CD4-positive, alpha-beta T cell (primary cell): Measurements from ENCODE around the gene ETFDH. TPM values are rescaled to one million over a fixed set of nuclear protein-coding genes. Genes with fewer than 3 reads are reported as not detected.

Experiments
- ATAC-seq: fragments of 200-7000 bp; cut with Tn5 transposase; one replicate; pipeline ENCODE4 v1.10.0; 2022; ENCODE audit warnings: mild to moderate bottlenecking; ENCODE audit not compliant: poor library complexity
- CTCF ChIA-PET: fragments of 350-600 bp; sonication (Branson Sonifier 250); formaldehyde crosslinking; loops from one replicate; lab custom pipeline; 2021; ENCODE audit warnings: antibody characterized with exemption, inconsistent platforms; lab: Charles Lee
- POLR2A ChIA-PET: fragments of 350-600 bp; sonication (Branson Sonifier 250); formaldehyde crosslinking; loops from one replicate; lab custom pipeline; 2021; ENCODE audit warnings: antibody characterized with exemption, inconsistent platforms; lab: Charles Lee
- DNase-seq, 14 experiments: peaks; one replicate each; pipeline ENCODE4 v3.0.0-alpha.2; 2013 to 2020; ENCODE audit warnings: mixed read lengths in 2 of 14
- H3K27ac ChIP-seq, 2 donors: one replicate each; pipeline versions ENCODE4 v1.5.1 to v1.7.0; 2013; ENCODE audit warnings: low read length in 2 of 2, low read depth in 1 of 2, mild to moderate bottlenecking in 1 of 2
- H3K27me3 ChIP-seq, 2 experiments: 1 replicate in 1 of 2; 2 replicates in 1 of 2; pipeline versions ENCODE4 v1.6.1 to v1.7.0; 2013; ENCODE audit warnings: low read length in 2 of 2, control low read depth in 1 of 2, mild to moderate bottlenecking in 1 of 2, moderate library complexity in 1 of 2; ENCODE audit not compliant: insufficient read depth in 2 of 2, control insufficient read depth in 1 of 2
- H3K36me3 ChIP-seq: one replicate; pipeline ENCODE4 v1.6.1; 2013; ENCODE audit warnings: low read length, control low read depth; ENCODE audit not compliant: insufficient read depth
- H3K4me1 ChIP-seq: one replicate; pipeline ENCODE4 v1.6.1; 2013; ENCODE audit warnings: low read length, control low read depth; ENCODE audit not compliant: insufficient read depth
- H3K4me3 ChIP-seq: one replicate; pipeline ENCODE4 v1.5.1; 2013; ENCODE audit warnings: mild to moderate bottlenecking, low read length, moderate library complexity
- H3K9me3 ChIP-seq, 2 experiments: 1 replicate in 1 of 2; 2 replicates in 1 of 2; pipeline versions ENCODE4 v1.6.1 to v1.7.0; 2013; ENCODE audit warnings: low read length in 2 of 2, mild to moderate bottlenecking in 2 of 2, control low read depth in 1 of 2, moderate library complexity in 1 of 2; ENCODE audit not compliant: control insufficient read depth in 1 of 2, insufficient read depth in 1 of 2
- H3K27ac Mint-ChIP-seq: one replicate; pipeline ENCODE4 v1.8.0; 2020; ENCODE audit warnings: mixed read lengths
- H3K27me3 Mint-ChIP-seq: one replicate; pipeline ENCODE4 v1.8.0; 2021; ENCODE audit warnings: mixed read lengths
- H3K36me3 Mint-ChIP-seq: one replicate; pipeline ENCODE4 v1.8.0; 2021; ENCODE audit warnings: low read depth, mixed read lengths
- H3K4me1 Mint-ChIP-seq: one replicate; pipeline ENCODE4 v1.8.0; 2021; ENCODE audit warnings: low read depth, mixed read lengths
- H3K4me3 Mint-ChIP-seq: one replicate; pipeline ENCODE4 v1.8.0; 2020; ENCODE audit warnings: mild to moderate bottlenecking, mixed read lengths
- H3K9me3 Mint-ChIP-seq: one replicate; pipeline ENCODE4 v1.8.0; 2020; ENCODE audit warnings: mixed read lengths
- CTCF ChIP-seq: fragments of 200-600 bp; IDR thresholded peaks from one replicate; pipeline ENCODE4 v1.8.0; 2022; ENCODE audit warnings: antibody characterized with exemption, mild to moderate bottlenecking
- intact Hi-C, 2 experiments: fragments of 100-400 bp; cut with DNase I in 1 of 2; cut with micrococcal nuclease in 1 of 2; formaldehyde crosslinking; loops; one replicate each; pipeline versions ENCODE4 v1.15.1 to v1.9.0; 2023 to 2025; cut with DNase I, micrococcal nuclease
- total RNA-seq, 174 experiments: library from RNA in 2 of 174; stranded (reverse) in 2 of 174; gene quantifications; one replicate each; pipeline ENCODE4 v1.2.3 and lab custom pipeline; 2021 to 2026

ETFDH gene
- total RNA-seq, 2 experiments from 2014 or later = 12.7 to 13.1 TPM

GRCh38 chr4:158673633-158674032 lies 1.5 kb downstream of the ETFDH start:
- H3K27ac Mint-ChIP-seq = no peak overlapping the region

GRCh38 chr4:158676076-158676475 lies 4.0 kb downstream of the ETFDH start:
- H3K4me3 Mint-ChIP-seq = no peak overlapping the region
- peaks cover 14% of the 10 kb centered on the region for H3K4me1 ChIP-seq
- H3K4me1 Mint-ChIP-seq = peaks cover 13% of the 10 kb centered on the region
- H3K27ac ChIP-seq = no peak overlapping the region
- CTCF ChIA-PET = no interaction called here
- no peak overlapping the region for H3K27ac Mint-ChIP-seq
- H3K9me3 ChIP-seq = no peaks in the 10 kb centered on the region
- H3K27me3 ChIP-seq = no peaks in the 10 kb centered on the region
- H3K36me3 ChIP-seq = no peaks in the 10 kb centered on the region
- H3K9me3 Mint-ChIP-seq = no peaks in the 10 kb centered on the region
- no peaks in the 10 kb centered on the region for H3K27me3 Mint-ChIP-seq
- H3K36me3 Mint-ChIP-seq = peaks cover 27% of the 10 kb centered on the region
- DNase-seq (no peak), ATAC-seq (no peak)
- TF ChIP-seq CTCF = no peak
- POLR2A ChIA-PET = no interaction called here
- intact Hi-C loops = no loop called here
- no peak overlapping the region for H3K4me3 ChIP-seq

More at GRCh38 chr4:158673633-158674032, 1.5 kb downstream of the ETFDH start:
- DNase-seq = no peak
- intact Hi-C loops = loop anchor here (2.0 to 5.0 kb wide), 3 partner anchors 45 to 429 kb away; partner anchors contain the start of genes RAPGEF2 (in 2 of the 2) and PPID (in 1 of the 2)
- no peaks in the 10 kb centered on the region for H3K27me3 Mint-ChIP-seq
- CTCF ChIA-PET = no interaction called here
- H3K27ac ChIP-seq = no peak overlapping the region
- no peak overlapping the region for H3K4me3 ChIP-seq
- H3K27me3 ChIP-seq = no peaks in the 10 kb centered on the region
- H3K4me3 Mint-ChIP-seq = peak overlapping the region; percentile 31
- H3K4me1 Mint-ChIP-seq = peaks cover 25% of the 10 kb centered on the region
- peaks cover 17% of the 10 kb centered on the region for H3K36me3 Mint-ChIP-seq
- ATAC-seq = no peak
- no peak for TF ChIP-seq CTCF
- no peaks in the 10 kb centered on the region for H3K36me3 ChIP-seq
- no peaks in the 10 kb centered on the region for H3K9me3 Mint-ChIP-seq
- POLR2A ChIA-PET = no interaction called here
- H3K9me3 ChIP-seq = no peaks in the 10 kb centered on the region
- H3K4me1 ChIP-seq = peaks cover 19% of the 10 kb centered on the region

- no peak for TF ChIP-seq CTCF
- CTCF ChIA-PET = no interaction called here
- no peaks in the 10 kb centered on the region for H3K4me1 ChIP-seq
- DNase-seq = no peak
- Mint-ChIP-seq H3K27me3 (no peaks in the 10 kb centered on the region), H3K4me1 (no peaks in the 10 kb centered on the region), H3K27ac (no peak overlapping the region), H3K36me3 (peaks cover 21% of the 10 kb centered on the region), H3K9me3 (no peaks in the 10 kb centered on the region), H3K4me3 (no peak overlapping the region)
- intact Hi-C loops = no loop called here
- ATAC-seq = no peak
- POLR2A ChIA-PET = interaction anchor here (1.2 kb wide), 1 partner anchor 45 kb away, joined by 4 read pairs; the partner anchor contains the start of gene PPID
- H3K27me3 ChIP-seq = no peaks in the 10 kb centered on the region
- H3K4me3 ChIP-seq = no peak overlapping the region
- no peaks in the 10 kb centered on the region for H3K36me3 ChIP-seq
- H3K27ac ChIP-seq = no peak overlapping the region
- no peaks in the 10 kb centered on the region for H3K9me3 ChIP-seq
These were observed 6.7 kb downstream of the ETFDH start for GRCh38 chr4:158678767-158679166.
